OCI-LY1 (cell line): ENCODE results near the gene ZNF777.

ENCODE experiments used
- EZH2 ChIP-seq: fragments of 200-600 bp; sonication (generic), shearing (Covaris generic); IDR thresholded peaks from 2 replicates; pipeline ENCODE4 v1.8.0; 2017; ENCODE audit warnings: borderline replicate concordance, mixed run types, mild to moderate bottlenecking, antibody characterized with exemption, low read length, moderate library complexity, mixed read lengths
- TF ChIP-seq, protein P1 (sequence below): fragments of 200-600 bp; sonication (generic), shearing (Covaris generic); IDR thresholded peaks from 2 replicates; pipeline ENCODE4 v1.5.1; 2017; ENCODE audit warnings: mild to moderate bottlenecking, antibody characterized with exemption, low read length, moderate library complexity, mixed read lengths

DNA sequence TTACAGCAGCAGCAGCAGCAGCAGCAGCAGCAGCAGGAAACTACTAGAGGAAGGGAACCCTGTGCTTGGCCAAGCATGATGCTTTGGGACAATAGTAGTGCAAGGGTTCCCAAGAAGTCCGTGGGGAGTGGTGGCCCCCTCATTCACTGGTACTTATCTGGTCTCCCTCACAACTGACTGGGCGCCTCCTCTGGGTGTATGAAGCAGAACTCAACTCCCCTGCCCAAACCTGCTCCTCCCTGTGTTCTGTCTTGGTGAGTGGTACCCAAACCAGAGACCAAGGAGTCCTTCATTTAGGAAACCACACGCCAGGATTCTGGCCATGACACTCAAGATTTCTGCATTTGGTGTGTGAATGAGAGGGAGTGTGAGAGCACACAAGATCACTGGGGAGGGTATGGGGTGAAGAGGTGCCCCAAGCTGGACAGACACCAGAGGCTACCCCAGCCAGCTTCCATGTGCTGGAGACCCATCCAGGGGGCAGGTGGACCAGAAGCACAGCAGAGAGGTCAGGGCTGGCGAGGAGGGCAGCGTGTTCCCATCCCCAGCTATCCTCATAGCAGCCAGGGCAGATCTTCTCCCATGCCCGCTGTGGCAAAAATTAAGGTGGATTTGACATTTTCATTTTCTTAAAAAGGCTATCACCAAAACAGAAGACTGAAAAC, 10.6 kb upstream of the ZNF777 start:
- TF ChIP-seq EZH2, result no peak
- TF ChIP-seq, protein P1, sequence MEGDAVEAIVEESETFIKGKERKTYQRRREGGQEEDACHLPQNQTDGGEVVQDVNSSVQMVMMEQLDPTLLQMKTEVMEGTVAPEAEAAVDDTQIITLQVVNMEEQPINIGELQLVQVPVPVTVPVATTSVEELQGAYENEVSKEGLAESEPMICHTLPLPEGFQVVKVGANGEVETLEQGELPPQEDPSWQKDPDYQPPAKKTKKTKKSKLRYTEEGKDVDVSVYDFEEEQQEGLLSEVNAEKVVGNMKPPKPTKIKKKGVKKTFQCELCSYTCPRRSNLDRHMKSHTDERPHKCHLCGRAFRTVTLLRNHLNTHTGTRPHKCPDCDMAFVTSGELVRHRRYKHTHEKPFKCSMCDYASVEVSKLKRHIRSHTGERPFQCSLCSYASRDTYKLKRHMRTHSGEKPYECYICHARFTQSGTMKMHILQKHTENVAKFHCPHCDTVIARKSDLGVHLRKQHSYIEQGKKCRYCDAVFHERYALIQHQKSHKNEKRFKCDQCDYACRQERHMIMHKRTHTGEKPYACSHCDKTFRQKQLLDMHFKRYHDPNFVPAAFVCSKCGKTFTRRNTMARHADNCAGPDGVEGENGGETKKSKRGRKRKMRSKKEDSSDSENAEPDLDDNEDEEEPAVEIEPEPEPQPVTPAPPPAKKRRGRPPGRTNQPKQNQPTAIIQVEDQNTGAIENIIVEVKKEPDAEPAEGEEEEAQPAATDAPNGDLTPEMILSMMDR, result no peak
